Upper lobe of left lung (tissue), 6 donors: Measurements from ENCODE around the gene CHCHD3. TPM values are rescaled to one million over a fixed set of nuclear protein-coding genes. Genes with fewer than 3 reads are reported as not detected.

Experiments
- ATAC-seq, 2 donors: fragments of 200-7000 bp; cut with Tn5 transposase; one replicate each; pipeline ENCODE4 v1.9.1; 2022; ENCODE audit warnings: mild to moderate bottlenecking in 2 of 2, moderate library complexity in 2 of 2; ENCODE audit not compliant: low FRiP score in 2 of 2
- DNase-seq, 2 donors: peaks; one replicate each; pipeline ENCODE4 v3.0.0-alpha.2; 2019 to 2020
- H3K27ac ChIP-seq, 4 donors: fragments of 200-600 bp; sonication (generic); one replicate each; pipeline ENCODE4 v1.5.1; 2016 to 2019
- H3K27me3 ChIP-seq, 4 donors: fragments of 200-600 bp; sonication (generic); one replicate each; pipeline ENCODE4 v1.5.1; 2017 to 2019
- H3K36me3 ChIP-seq, 4 donors: fragments of 200-600 bp; sonication (generic); one replicate each; pipeline ENCODE4 v1.5.1; 2016 to 2019
- H3K4me1 ChIP-seq, 4 donors: fragments of 200-600 bp; sonication (generic); one replicate each; pipeline ENCODE4 v1.5.1; 2018 to 2019
- H3K4me3 ChIP-seq, 4 donors: fragments of 200-600 bp; sonication (generic); one replicate each; pipeline ENCODE4 v1.5.1; 2017 to 2019; ENCODE audit warnings: mild to moderate bottlenecking in 2 of 4, moderate library complexity in 1 of 4
- H3K9me3 ChIP-seq, 4 donors: fragments of 200-600 bp; sonication (generic); one replicate each; pipeline ENCODE4 v1.5.1; 2018 to 2019
- CTCF ChIP-seq, 6 experiments: fragments of 450-650 bp in 4 of 6; fragments of 200-600 bp in 2 of 6; sonication (generic) in 2 of 6; IDR thresholded peaks; one replicate each; pipeline ENCODE4 v1.5.1; 2016 to 2019; ENCODE audit warnings: antibody characterized with exemption in 6 of 6
- EP300 ChIP-seq, 4 donors: sonication (generic); formaldehyde crosslinking; IDR thresholded peaks; one replicate each; pipeline ENCODE4 v1.5.1; 2017; ENCODE audit warnings: antibody characterized with exemption in 4 of 4, control low read depth in 2 of 4
- POLR2A ChIP-seq, 4 donors: fragments of 450-650 bp; IDR thresholded peaks; one replicate each; pipeline ENCODE4 v1.5.1; 2016 to 2017; ENCODE audit warnings: antibody characterized with exemption in 4 of 4, mild to moderate bottlenecking in 2 of 4
- POLR2AphosphoS5 ChIP-seq, 2 donors: sonication (generic); formaldehyde crosslinking; IDR thresholded peaks; one replicate each; pipeline ENCODE4 v1.5.1; 2017; ENCODE audit warnings: antibody characterized with exemption in 2 of 2
- WGBS, 2 donors: methylation state at CpG; one replicate each; pipeline ENCODE4 v1.1.5; 2017 to 2018; 5-methylcytosine and 5-hydroxymethylcytosine counted together
- total RNA-seq, 6 donors: library from RNA; depleted of rRNA in 4 of 6; stranded (reverse); fragments of >200 nt in 4 of 6; gene quantifications; one replicate each; pipeline versions ENCODE4 v1.1.0 to v1.2.1, GENCODE V29; 2016 to 2021
- donor health status: DM: no; HTN: no; CAD: no; lungs with moderate emphysema.
- donor health status: DM: no; HTN: yes; CAD: no; lungs with severe emphysema.

The CHCHD3 gene
- total RNA-seq, 6 donors from 2014 or later, result 42.6 to 54.5 (median 48.6) TPM

GRCh38 chr7:133047321-133047720 is 34.6 kb downstream of the CHCHD3 start:
- 73 to 74% methylated on average over 2 of the region's 2 CpGs for WGBS, 2 donors
- no peak overlapping the region for H3K4me3 ChIP-seq

GRCh38 chr7:133044722-133045473 is 37.0 kb downstream of the CHCHD3 start:
- no peak overlapping the region for H3K27ac ChIP-seq
- no peak for ATAC-seq
- 91 to 94% methylated on average over 9 of the region's 9 CpGs for WGBS, 2 donors

More at GRCh38 chr7:133047321-133047720, 34.6 kb downstream of the CHCHD3 start:
- TF ChIP-seq EP300 (IDR thresholded peaks at IDR 0.05), result no peak
- no peak for TF ChIP-seq CTCF (IDR thresholded peaks at IDR 0.05)
- TF ChIP-seq POLR2A (IDR thresholded peaks at IDR 0.05), result no peak
- no peaks in the 10 kb centered on the region for H3K27me3 ChIP-seq
- no peaks in the 10 kb centered on the region for H3K9me3 ChIP-seq
- DNase-seq (no peak), ATAC-seq (no peak)
- H3K36me3 ChIP-seq, result no peaks in the 10 kb centered on the region
- peaks cover 0 to 11% (median 8%) of the 10 kb centered on the region in 4 donors for H3K4me1 ChIP-seq
- no peak overlapping the region for H3K27ac ChIP-seq

GRCh38 chr7:133040674-133041073 is 41.2 kb downstream of the CHCHD3 start:
- no peaks in the 10 kb centered on the region for H3K27me3 ChIP-seq
- no peak for DNase-seq
- no peaks in the 10 kb centered on the region for H3K36me3 ChIP-seq
- WGBS, 2 donors, result 94 to 96% methylated on average over 7 of the region's 7 CpGs
- TF ChIP-seq POLR2AphosphoS5 (IDR thresholded peaks at IDR 0.05), result no peak
- no peak overlapping the region for H3K27ac ChIP-seq
- no peak overlapping the region for H3K4me3 ChIP-seq
- H3K9me3 ChIP-seq, result no peaks in the 10 kb centered on the region
- H3K4me1 ChIP-seq, result no peaks in the 10 kb centered on the region
- no peak for ATAC-seq

More at GRCh38 chr7:133044722-133045473, 37.0 kb downstream of the CHCHD3 start:
- Histone ChIP-seq H3K36me3 (no peaks in the 10 kb centered on the region), H3K4me3 (no peak overlapping the region), H3K9me3 (no peaks in the 10 kb centered on the region), H3K27me3 (no peaks in the 10 kb centered on the region), H3K4me1 (no peaks in the 10 kb centered on the region)
- TF ChIP-seq POLR2A (IDR thresholded peaks at IDR 0.05) (no peak), POLR2AphosphoS5 (IDR thresholded peaks at IDR 0.05) (no peak), CTCF (IDR thresholded peaks at IDR 0.05) (no peak)
- DNase-seq, result no peak

- 35 to 100% methylated on average over 1 of the region's 1 CpG for whole genome bisulfite sequencing, 2 donors
Measured at GRCh38 chr7:133040178-133040577, 41.7 kb downstream of the CHCHD3 start.

GRCh38 chr7:133039614-133040013 is 42.3 kb downstream of the CHCHD3 start:
- H3K27ac ChIP-seq, result no peak overlapping the region
- H3K9me3 ChIP-seq, result no peaks in the 10 kb centered on the region
- no peaks in the 10 kb centered on the region for H3K27me3 ChIP-seq
- TF ChIP-seq POLR2A (IDR thresholded peaks at IDR 0.05), result no peak
- TF ChIP-seq CTCF (IDR thresholded peaks at IDR 0.05), result no peak
- TF ChIP-seq POLR2AphosphoS5 (IDR thresholded peaks at IDR 0.05), result no peak
- no peak for TF ChIP-seq EP300 (IDR thresholded peaks at IDR 0.05)
- ATAC-seq (no peak), DNase-seq (no peak)
- 98% methylated on average over 2 of the region's 2 CpGs for WGBS, 2 donors
- no peaks in the 10 kb centered on the region for H3K36me3 ChIP-seq
- no peak overlapping the region for H3K4me3 ChIP-seq
- no peaks in the 10 kb centered on the region for H3K4me1 ChIP-seq

More at GRCh38 chr7:133040178-133040577, 41.7 kb downstream of the CHCHD3 start:
- no peak for ATAC-seq
- Histone ChIP-seq H3K27me3 (no peaks in the 10 kb centered on the region), H3K4me3 (no peak overlapping the region), H3K36me3 (no peaks in the 10 kb centered on the region), H3K4me1 (no peaks in the 10 kb centered on the region), H3K9me3 (no peaks in the 10 kb centered on the region), H3K27ac (no peak overlapping the region)
- no peak for DNase-seq
- TF ChIP-seq CTCF (IDR thresholded peaks at IDR 0.05) (no peak), POLR2AphosphoS5 (IDR thresholded peaks at IDR 0.05) (no peak), POLR2A (IDR thresholded peaks at IDR 0.05) (no peak), EP300 (IDR thresholded peaks at IDR 0.05) (no peak)
